SH-SY5Y (cell line): ENCODE measurements around the gene MPV17.

Experiments
- GATA2 ChIP-seq: IDR thresholded peaks from 2 replicates; pipeline ENCODE4 v1.6.1; 2011; ENCODE audit warnings: mild to moderate bottlenecking, low read depth, low read length
- GATA3 ChIP-seq: IDR thresholded peaks from 2 replicates; pipeline ENCODE4 v1.6.1; 2011; ENCODE audit warnings: low read depth, mild to moderate bottlenecking, low read length, moderate library complexity

GRCh38 chr2:27296481-27296880, 26.4 kb downstream of the MPV17 start:
- TF ChIP-seq GATA2: no peak
- TF ChIP-seq GATA3: no peak
